KMS-11 (cell line): ENCODE results near the gene TCF7.

Source experiments
- H2AFZ ChIP-seq: fragments of 200-600 bp; sonication (generic); 2 replicates; pipeline ENCODE4 v1.6.1; 2016; ENCODE audit warnings: antibody characterized with exemption, mixed run types, low read depth
- H3K27ac ChIP-seq: fragments of 200-600 bp; sonication (generic); 2 replicates; pipeline ENCODE4 v1.6.1; 2016; ENCODE audit warnings: mild to moderate bottlenecking, mixed run types
- H3K27me3 ChIP-seq: fragments of 200-600 bp; sonication (generic); 2 replicates; pipeline ENCODE4 v1.6.1; 2017; ENCODE audit warnings: mild to moderate bottlenecking, low read depth, mixed run types, moderate library complexity; ENCODE audit not compliant: insufficient read depth
- H3K36me3 ChIP-seq: fragments of 200-600 bp; sonication (generic); 2 replicates; pipeline ENCODE4 v1.6.1; 2017; ENCODE audit warnings: mild to moderate bottlenecking, mixed run types; ENCODE audit not compliant: insufficient read depth
- H3K4me1 ChIP-seq: fragments of 200-600 bp; sonication (generic); 2 replicates; pipeline ENCODE4 v1.6.1; 2016; ENCODE audit warnings: mild to moderate bottlenecking, low read depth, mixed run types; ENCODE audit not compliant: poor library complexity, severe bottlenecking
- H3K4me2 ChIP-seq: fragments of 200-600 bp; sonication (generic); 2 replicates; pipeline ENCODE4 v1.7.0; 2016; ENCODE audit warnings: mild to moderate bottlenecking, mixed run types
- H3K4me3 ChIP-seq: fragments of 200-600 bp; sonication (generic); IDR thresholded peaks from 2 replicates; pipeline ENCODE4 v1.6.1; 2017; ENCODE audit warnings: low read depth, low read length, mixed read lengths; ENCODE audit not compliant: insufficient read depth
- H3K79me2 ChIP-seq: fragments of 200-600 bp; sonication (generic); 2 replicates; pipeline ENCODE4 v1.6.1; 2016; ENCODE audit warnings: low read depth, mixed run types; ENCODE audit not compliant: insufficient read depth
- H3K9ac ChIP-seq: fragments of 200-600 bp; sonication (generic); 2 replicates; pipeline ENCODE4 v1.6.1; 2016; ENCODE audit warnings: mild to moderate bottlenecking, mixed run types
- H4K20me1 ChIP-seq: fragments of 200-600 bp; sonication (generic); 2 replicates; pipeline ENCODE4 v1.6.1; 2016; ENCODE audit warnings: mild to moderate bottlenecking, mixed run types; ENCODE audit not compliant: insufficient read depth
- CTCF ChIP-seq: fragments of 200-600 bp; sonication (generic); conservative IDR thresholded peaks from 2 replicates; pipeline ENCODE4 v1.6.1; 2017; ENCODE audit warnings: low read depth, mild to moderate bottlenecking, antibody characterized with exemption, low read length, moderate library complexity, mixed read lengths

TCF7 gene

DNA sequence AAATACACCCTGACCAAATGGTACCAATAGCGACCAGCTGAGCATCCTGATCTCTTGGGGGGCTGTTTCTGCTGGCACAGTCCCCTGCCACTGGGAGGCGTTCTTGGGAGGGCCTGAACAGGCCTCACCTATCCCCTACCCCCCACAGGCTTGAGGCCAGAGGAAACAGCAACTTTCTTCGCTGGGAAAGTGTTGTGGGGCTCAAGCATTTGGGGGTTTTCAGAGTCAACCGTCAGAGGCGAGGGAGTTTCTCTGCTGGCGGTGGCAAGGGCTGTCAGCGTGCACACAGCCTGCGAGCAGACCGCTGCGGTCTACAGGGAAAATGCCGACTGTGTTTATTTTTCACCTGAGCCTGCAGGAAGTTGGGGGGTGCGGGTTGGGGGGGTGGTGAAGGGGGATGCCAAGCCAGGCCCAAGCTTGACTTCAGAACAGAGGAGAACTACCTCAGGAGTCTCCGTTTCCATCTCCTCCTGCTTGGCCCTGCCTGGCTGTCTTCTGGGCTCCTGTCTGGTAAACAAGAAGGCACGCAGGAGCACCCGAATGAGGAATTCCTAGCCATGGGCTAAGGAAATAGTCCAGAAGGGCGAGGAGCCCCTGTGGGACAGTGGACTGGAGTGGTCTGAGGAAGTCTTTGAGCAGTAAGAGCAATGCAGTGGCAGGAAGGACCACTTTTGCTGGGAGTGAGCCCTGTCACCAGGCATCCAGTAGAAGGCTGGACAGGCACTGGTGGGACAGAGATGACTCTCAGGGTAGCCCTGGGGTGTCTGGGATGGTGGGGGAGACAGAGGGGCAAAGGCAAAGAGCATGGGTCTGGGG, 18.1 kb downstream of the TCF7 start:
- peaks cover 30% of the 10 kb centered on the region for H3K4me1 ChIP-seq
- H3K79me2 ChIP-seq = no peaks in the 10 kb centered on the region
- H3K9ac ChIP-seq = peak overlapping the region; percentile 12; the same call in 1 of the 2 replicates
- TF ChIP-seq CTCF = peak; percentile 47
- H3K27ac ChIP-seq = peak overlapping the region; percentile 47
- H3K4me3 ChIP-seq = no peak overlapping the region
- no peak overlapping the region for H2AFZ ChIP-seq
- H3K27me3 ChIP-seq = no peaks in the 10 kb centered on the region
- peaks cover 26% of the 10 kb centered on the region for H4K20me1 ChIP-seq
- peak overlapping the region; percentile 67 for H3K4me2 ChIP-seq
- no peaks in the 10 kb centered on the region for H3K36me3 ChIP-seq

- Histone ChIP-seq H3K79me2 (no peaks in the 10 kb centered on the region), H4K20me1 (peaks cover 30% of the 10 kb centered on the region), H3K27me3 (no peaks in the 10 kb centered on the region), H3K36me3 (no peaks in the 10 kb centered on the region), H2AFZ (no peak overlapping the region), H3K4me3 (no peak overlapping the region), H3K27ac (peak overlapping the region; percentile 47; the same call in 1 of the 2 replicates), H3K9ac (no peak overlapping the region; the same call in 1 of the 2 replicates), H3K4me1 (peaks cover 38% of the 10 kb centered on the region), H3K4me2 (peak overlapping the region; percentile 67)
- TF ChIP-seq CTCF = no peak
Observed at GRCh38 chr5:134133188-134133994, 18.9 kb downstream of the TCF7 start.

DNA sequence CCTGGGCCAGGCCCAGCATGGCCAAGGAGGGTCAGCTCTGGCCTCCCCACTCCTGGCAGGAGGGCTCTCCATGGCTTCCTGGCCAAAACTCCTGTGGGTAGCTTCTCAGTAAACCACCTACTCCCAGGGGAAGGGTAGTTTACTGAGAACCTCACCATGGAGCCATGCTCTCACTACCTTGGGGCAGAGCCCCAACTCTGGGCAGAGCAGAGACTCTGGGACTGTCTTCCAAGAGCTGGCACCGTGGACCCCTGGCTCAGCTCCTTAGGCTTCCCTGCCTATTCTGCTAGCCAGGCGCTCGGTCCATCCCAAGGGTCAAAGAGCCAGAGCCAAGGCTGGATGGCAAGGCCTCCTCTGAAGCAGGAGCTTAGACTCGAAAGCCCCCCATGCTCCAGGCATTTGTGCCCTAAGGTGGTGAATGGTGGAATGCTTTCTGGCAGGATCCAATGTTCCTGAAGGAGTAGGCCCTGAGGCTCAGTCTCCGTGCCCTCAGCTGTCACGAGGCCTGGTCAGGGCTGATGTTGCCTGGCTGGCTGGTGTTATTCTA, 19.6 kb downstream of the TCF7 start:
- Histone ChIP-seq H3K79me2 (no peaks in the 10 kb centered on the region), H3K27me3 (no peaks in the 10 kb centered on the region), H3K4me3 (no peak overlapping the region), H3K4me2 (no peak overlapping the region), H3K27ac (no peak overlapping the region), H4K20me1 (peaks cover 30% of the 10 kb centered on the region), H3K4me1 (peaks cover 45% of the 10 kb centered on the region), H3K36me3 (no peaks in the 10 kb centered on the region), H2AFZ (no peak overlapping the region), H3K9ac (no peak overlapping the region)
- TF ChIP-seq CTCF = no peak

DNA sequence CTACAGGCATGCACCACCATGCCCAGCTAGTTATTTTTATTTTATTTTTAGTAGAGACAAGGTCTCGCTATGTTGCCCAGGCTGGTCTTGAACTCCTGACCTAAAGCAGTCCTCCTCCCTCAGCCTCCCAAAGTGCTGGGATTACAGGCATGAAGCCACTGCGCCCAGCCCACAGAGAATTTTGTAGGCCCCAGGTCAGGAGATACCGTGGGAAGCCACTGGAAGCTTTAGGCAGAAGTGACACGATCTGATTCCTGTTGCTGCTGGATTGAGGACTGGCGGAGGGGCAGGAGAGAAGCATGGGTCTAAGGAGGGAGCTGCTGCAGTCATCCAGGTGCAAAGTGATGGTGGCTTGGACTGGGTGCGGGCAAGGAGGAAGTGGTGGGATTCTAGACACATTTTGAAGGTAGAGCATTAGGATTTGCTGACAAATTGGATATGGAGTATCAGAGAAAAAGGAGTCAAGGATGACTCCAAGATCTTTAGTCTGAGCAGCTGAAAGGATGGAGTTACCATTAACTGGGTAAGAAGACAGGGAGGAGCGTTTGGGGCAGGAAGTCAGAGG, 20.7 kb downstream of the TCF7 start:
- Histone ChIP-seq H3K4me2 (no peak overlapping the region), H2AFZ (no peak overlapping the region), H3K36me3 (no peaks in the 10 kb centered on the region)

More for the DNA sequence above, 20.7 kb downstream of the TCF7 start:
- Histone ChIP-seq H3K27ac (no peak overlapping the region), H3K9ac (no peak overlapping the region), H4K20me1 (peaks cover 30% of the 10 kb centered on the region), H3K4me1 (peaks cover 53% of the 10 kb centered on the region), H3K4me3 (no peak overlapping the region), H3K79me2 (no peaks in the 10 kb centered on the region), H3K27me3 (no peaks in the 10 kb centered on the region)
- no peak for TF ChIP-seq CTCF
